Measurements from ENCODE around the gene LSR. TPM values are rescaled to one million over a fixed set of nuclear protein-coding genes. Genes with fewer than 3 reads are reported as not detected.

The LSR gene
- total RNA-seq, 2 donors from 2014 or later: 7.6 to 9.3 TPM

- Histone ChIP-seq H3K9me3 (no peaks in the 10 kb centered on the region), H3K4me3 (no peak overlapping the region), H3K4me1 (ENCODE audit: control insufficient read depth in 1 of 2, low read depth in 2 of 2) (no peaks in the 10 kb centered on the region), H3K27me3 (replicated peaks; ENCODE audit: insufficient read depth) (no peaks in the 10 kb centered on the region), H3K36me3 (no peaks in the 10 kb centered on the region), H3K27ac (no peak overlapping the region)
- ATAC-seq (ENCODE audit: insufficient number of reproducible peaks, low FRiP score, low read depth): no peak
- DNase-seq (ENCODE audit: low spot score): no peak
- no peak for TF ChIP-seq CTCF (IDR thresholded peaks at IDR 0.05)
Measured at GRCh38 chr19:35295792-35296462, 47.1 kb downstream of the LSR start.

- Histone ChIP-seq H3K9me3 (no peaks in the 10 kb centered on the region), H3K27me3 (replicated peaks; ENCODE audit: insufficient read depth) (no peaks in the 10 kb centered on the region), H3K4me1 (ENCODE audit: control insufficient read depth in 1 of 2, low read depth in 2 of 2) (no peaks in the 10 kb centered on the region), H3K27ac (no peak overlapping the region), H3K36me3 (no peaks in the 10 kb centered on the region), H3K4me3 (no peak overlapping the region)
- ATAC-seq (ENCODE audit: insufficient number of reproducible peaks, low FRiP score, low read depth) (no peak), DNase-seq (ENCODE audit: low spot score) (no peak)
- TF ChIP-seq CTCF (IDR thresholded peaks at IDR 0.05): no peak
Measured at GRCh38 chr19:35296644-35297514, 48.1 kb downstream of the LSR start.

- no peak for DNase-seq (ENCODE audit: low spot score)
- ATAC-seq (ENCODE audit: insufficient number of reproducible peaks, low FRiP score, low read depth): no peak
- Histone ChIP-seq H3K4me3 (no peak overlapping the region), H3K36me3 (no peaks in the 10 kb centered on the region), H3K27ac (no peak overlapping the region), H3K9me3 (no peaks in the 10 kb centered on the region), H3K4me1 (ENCODE audit: control insufficient read depth in 1 of 2, low read depth in 2 of 2) (no peaks in the 10 kb centered on the region), H3K27me3 (replicated peaks; ENCODE audit: insufficient read depth) (no peaks in the 10 kb centered on the region)
- TF ChIP-seq CTCF (IDR thresholded peaks at IDR 0.05): no peak
Measured at GRCh38 chr19:35297515-35297848, 48.7 kb downstream of the LSR start.

- DNase-seq (ENCODE audit: low spot score) (no peak), ATAC-seq (ENCODE audit: insufficient number of reproducible peaks, low FRiP score, low read depth) (no peak)
- Histone ChIP-seq H3K9me3 (no peaks in the 10 kb centered on the region), H3K27me3 (replicated peaks; ENCODE audit: insufficient read depth) (no peaks in the 10 kb centered on the region), H3K27ac (no peak overlapping the region), H3K4me3 (no peak overlapping the region), H3K36me3 (no peaks in the 10 kb centered on the region), H3K4me1 (ENCODE audit: control insufficient read depth in 1 of 2, low read depth in 2 of 2) (no peaks in the 10 kb centered on the region)
- TF ChIP-seq CTCF (IDR thresholded peaks at IDR 0.05): no peak
Measured at GRCh38 chr19:35297922-35298321, 49.1 kb downstream of the LSR start.

- no peak for TF ChIP-seq CTCF (IDR thresholded peaks at IDR 0.05)
- Histone ChIP-seq H3K27me3 (replicated peaks; ENCODE audit: insufficient read depth) (no peaks in the 10 kb centered on the region), H3K36me3 (no peaks in the 10 kb centered on the region)
Measured at GRCh38 chr19:35298561-35298972, 49.8 kb downstream of the LSR start.

More at GRCh38 chr19:35298561-35298972, 49.8 kb downstream of the LSR start:
- Histone ChIP-seq H3K27ac (no peak overlapping the region), H3K4me1 (ENCODE audit: control insufficient read depth in 1 of 2, low read depth in 2 of 2) (no peaks in the 10 kb centered on the region), H3K9me3 (no peaks in the 10 kb centered on the region), H3K4me3 (no peak overlapping the region)
- ATAC-seq (ENCODE audit: insufficient number of reproducible peaks, low FRiP score, low read depth) (no peak), DNase-seq (ENCODE audit: low spot score) (no peak)
